H9 (cell line): ENCODE data around the gene MBNL1. TPM values are rescaled to one million over a fixed set of nuclear protein-coding genes. Genes with fewer than 3 reads are reported as not detected.

ENCODE experiments used
- DNase-seq: peaks from one replicate; pipeline ENCODE4 v3.0.0-alpha.2; 2017
- H2AFZ ChIP-seq: one replicate; pipeline ENCODE4 v1.6.1; 2013; ENCODE audit warnings: mild to moderate bottlenecking, low read length, control low read depth, moderate library complexity
- H2AK5ac ChIP-seq: 2 replicates; pipeline ENCODE4 v1.6.1; 2013; ENCODE audit warnings: low read length, control low read depth, mixed read lengths; ENCODE audit not compliant: insufficient read length
- H2BK120ac ChIP-seq: one replicate; pipeline ENCODE4 v1.6.1; 2013; ENCODE audit warnings: low read depth, mild to moderate bottlenecking, low read length, control low read depth, inconsistent platforms; ENCODE audit not compliant: poor library complexity, severe bottlenecking
- H2BK12ac ChIP-seq: 2 replicates; pipeline ENCODE4 v1.6.1; 2013; ENCODE audit warnings: low read length, control low read depth, mixed read lengths, low read depth; ENCODE audit not compliant: insufficient read length
- H2BK15ac ChIP-seq: 2 replicates; pipeline ENCODE4 v1.6.1; 2013; ENCODE audit warnings: low read depth, low read length, control low read depth
- H2BK20ac ChIP-seq: one replicate; pipeline ENCODE4 v1.6.1; 2013; ENCODE audit warnings: low read depth, mild to moderate bottlenecking, low read length, control low read depth, inconsistent platforms; ENCODE audit not compliant: poor library complexity, severe bottlenecking
- H2BK5ac ChIP-seq: 2 replicates; pipeline ENCODE4 v1.6.1; 2013; ENCODE audit warnings: low read length, control low read depth, mixed read lengths; ENCODE audit not compliant: insufficient read length
- H3K14ac ChIP-seq: 2 replicates; pipeline ENCODE4 v1.6.1; 2013; ENCODE audit warnings: low read length, control low read depth; ENCODE audit not compliant: insufficient read depth
- H3K18ac ChIP-seq: 2 replicates; pipeline ENCODE4 v1.6.1; 2013; ENCODE audit warnings: low read depth, mild to moderate bottlenecking, mixed read lengths, low read length, control low read depth; ENCODE audit not compliant: insufficient read length
- H3K23ac ChIP-seq: 2 replicates; pipeline ENCODE4 v1.6.1; 2013; ENCODE audit warnings: low read length, control low read depth, mixed read lengths, low read depth; ENCODE audit not compliant: insufficient read length
- H3K23me2 ChIP-seq: 2 replicates; pipeline ENCODE4 v1.6.1; 2013; ENCODE audit warnings: low read depth, mild to moderate bottlenecking, mixed read lengths, low read length, control low read depth; ENCODE audit not compliant: insufficient read length, poor library complexity, severe bottlenecking
- H3K27ac ChIP-seq: 2 replicates; pipeline ENCODE4 v1.5.1; 2013; ENCODE audit warnings: low read length, control low read depth, mixed read lengths, low read depth; ENCODE audit not compliant: insufficient read length
- H3K27me3 ChIP-seq: 2 replicates; pipeline ENCODE4 v1.6.1; 2013; ENCODE audit warnings: low read length, control low read depth, inconsistent platforms; ENCODE audit not compliant: insufficient read depth
- H3K4ac ChIP-seq: 2 replicates; pipeline ENCODE4 v1.6.1; 2013; ENCODE audit warnings: low read depth, mild to moderate bottlenecking, control low read depth, inconsistent platforms, low read length, moderate library complexity
- H3K4me1 ChIP-seq: 2 replicates; pipeline ENCODE4 v1.6.1; 2013; ENCODE audit warnings: low read length, control low read depth, inconsistent platforms; ENCODE audit not compliant: insufficient read depth
- H3K4me2 ChIP-seq: 2 replicates; pipeline ENCODE4 v1.6.1; 2013; ENCODE audit warnings: low read length, control low read depth, mixed read lengths; ENCODE audit not compliant: insufficient read length, insufficient read depth
- H3K56ac ChIP-seq: 2 replicates; pipeline ENCODE4 v1.6.1; 2013; ENCODE audit warnings: low read depth, mild to moderate bottlenecking, mixed read lengths, low read length, control low read depth; ENCODE audit not compliant: insufficient read length
- H3K79me1 ChIP-seq: 2 replicates; pipeline ENCODE4 v1.6.1; 2013; ENCODE audit warnings: low read depth, mild to moderate bottlenecking, moderate library complexity, low read length, control low read depth, inconsistent platforms; ENCODE audit not compliant: insufficient read depth, poor library complexity, severe bottlenecking
- H3K79me2 ChIP-seq: 2 replicates; pipeline ENCODE4 v1.6.1; 2013; ENCODE audit warnings: low read length, control low read depth, inconsistent platforms; ENCODE audit not compliant: insufficient read depth
- H3K9ac ChIP-seq: 2 replicates; pipeline ENCODE4 v1.6.1; 2013; ENCODE audit warnings: low read length, control low read depth, mixed read lengths; ENCODE audit not compliant: insufficient read length; ENCODE audit errors: extremely low read depth
- H3K9me3 ChIP-seq: one replicate; pipeline ENCODE4 v1.6.1; 2013; ENCODE audit warnings: low read depth, low read length, inconsistent platforms; ENCODE audit not compliant: control insufficient read depth
- H3T11ph ChIP-seq: one replicate; pipeline ENCODE4 v1.6.1; 2013; ENCODE audit warnings: mild to moderate bottlenecking, low read length, control low read depth, inconsistent platforms
- H4K20me1 ChIP-seq: one replicate; pipeline ENCODE4 v1.6.1; 2013; ENCODE audit not compliant: control insufficient read depth, insufficient read length, insufficient read depth
- H4K5ac ChIP-seq: 2 replicates; pipeline ENCODE4 v1.6.1; 2013; ENCODE audit warnings: low read depth, mild to moderate bottlenecking, mixed read lengths, low read length, control low read depth; ENCODE audit not compliant: insufficient read length
- H4K8ac ChIP-seq: replicated peaks from 2 replicates; pipeline ENCODE4 v1.6.1; 2013; ENCODE audit warnings: low read length, control low read depth, mixed read lengths, low read depth; ENCODE audit not compliant: insufficient read length
- H4K91ac ChIP-seq: 2 replicates; pipeline ENCODE4 v1.6.1; 2013; ENCODE audit warnings: low read depth, mild to moderate bottlenecking, moderate library complexity, mixed read lengths, low read length, control low read depth; ENCODE audit not compliant: insufficient read length
- H3K27ac Mint-ChIP-seq, 3 experiments: 2 replicates in 2 of 3; 3 replicates in 1 of 3; pipeline ENCODE4 v1.8.0; 2020 to 2021; ENCODE audit warnings: mixed read lengths in 3 of 3, mild to moderate bottlenecking in 1 of 3, moderate library complexity in 1 of 3
- H3K27me3 Mint-ChIP-seq: 2 replicates; pipeline ENCODE4 v1.8.0; 2021; ENCODE audit warnings: low read depth, mild to moderate bottlenecking, moderate library complexity, mixed read lengths
- H3K36me3 Mint-ChIP-seq, 3 experiments: 2 replicates in 2 of 3; 3 replicates in 1 of 3; pipeline ENCODE4 v1.8.0; 2020 to 2021; ENCODE audit warnings: low read depth in 3 of 3, mixed read lengths in 3 of 3; ENCODE audit not compliant: insufficient read depth in 1 of 3
- H3K4me1 Mint-ChIP-seq, 2 experiments: 2 replicates each; pipeline ENCODE4 v1.8.0; 2020; ENCODE audit warnings: mixed read lengths in 2 of 2
- H3K4me3 Mint-ChIP-seq, 2 experiments: 2 replicates in 1 of 2; 3 replicates in 1 of 2; pipeline ENCODE4 v1.8.0; 2020 to 2021; ENCODE audit warnings: mild to moderate bottlenecking in 2 of 2, mixed read lengths in 2 of 2, moderate library complexity in 1 of 2
- H3K9me3 Mint-ChIP-seq, 2 experiments: 2 replicates in 1 of 2; 3 replicates in 1 of 2; pipeline ENCODE4 v1.8.0; 2020; ENCODE audit warnings: mild to moderate bottlenecking in 2 of 2, mixed read lengths in 2 of 2, moderate library complexity in 1 of 2
- WGBS: extraction: QIAGEN DNeasy Blood & Tissue Kit; methylation state at CpG from one replicate; pipeline ENCODE4 v1.1.7; 2013; ENCODE audit warnings: missing lambda C conversion rate, low lambda C conversion rate, mixed read lengths; ENCODE audit not compliant: insufficient read length; ENCODE audit errors: extremely low coverage; 5-methylcytosine and 5-hydroxymethylcytosine counted together
- total RNA-seq: library from RNA; stranded (reverse); gene quantifications from 2 replicates; pipeline ENCODE4 v1.2.1, GENCODE V29; 2021
- TF ChIP-seq, protein P1 (sequence below): fragments of 200-600 bp; sonication (generic); conservative IDR thresholded peaks from 3 replicates; pipeline ENCODE4 v1.8.0; 2021; ENCODE audit warnings: antibody characterized with exemption, mild to moderate bottlenecking

Gene MBNL1
- total RNA-seq, 1 experiment from 2014 or later, result 14.9 TPM

DNA sequence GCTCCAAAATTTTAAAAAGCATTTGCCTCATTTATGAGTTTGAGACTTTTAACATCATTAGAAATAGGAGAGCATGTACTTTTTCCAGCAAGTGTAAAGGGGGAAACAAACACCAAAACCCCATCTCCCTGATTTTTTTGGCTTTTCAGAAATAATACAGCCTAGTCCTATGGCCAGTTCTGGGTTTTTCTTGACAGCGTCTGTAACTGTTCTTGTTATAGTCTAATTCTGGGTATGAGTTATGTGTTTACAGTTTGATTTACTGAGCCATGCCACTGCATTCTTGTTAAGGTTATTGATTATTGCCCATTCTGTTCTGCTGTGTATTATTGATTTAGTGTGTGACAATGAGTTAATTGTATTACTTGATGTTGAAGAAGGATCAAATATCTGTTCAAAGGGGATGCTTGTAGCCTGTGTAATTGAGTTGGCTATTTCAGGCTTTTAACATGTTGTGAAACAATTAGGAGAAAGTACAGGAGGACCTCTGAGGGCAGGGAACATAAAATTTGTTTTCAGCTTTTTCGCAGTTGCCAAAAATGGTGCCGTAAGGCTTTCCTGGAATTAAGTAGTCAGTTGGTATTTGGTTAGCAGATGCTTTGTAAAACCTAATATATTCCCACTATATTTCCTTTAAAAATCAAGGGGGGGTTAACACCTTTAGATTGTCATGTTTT is 46.1 kb downstream of the MBNL1 start:
- no peaks in the 10 kb centered on the region for H3K79me1 ChIP-seq
- H3K4me2 ChIP-seq, result no peak overlapping the region
- H3K27me3 Mint-ChIP-seq, result no peaks in the 10 kb centered on the region
- no peak overlapping the region for H4K8ac ChIP-seq
- H3T11ph ChIP-seq, result no peak overlapping the region
- no peaks in the 10 kb centered on the region for H3K27me3 ChIP-seq
- no peak overlapping the region for H3K4me3 Mint-ChIP-seq
- no peak overlapping the region for H2BK12ac ChIP-seq
- H3K27ac Mint-ChIP-seq, result 0 out of 7 replicates have a peak overlapping the region, but pooled peaks of 1 of the 3 experiments have one; percentile 22
- H3K14ac ChIP-seq, result no peak overlapping the region
- H4K91ac ChIP-seq, result no peak overlapping the region
- H3K23ac ChIP-seq, result no peak overlapping the region
- no peaks in the 10 kb centered on the region for H4K20me1 ChIP-seq
- H3K18ac ChIP-seq, result no peak overlapping the region
- no peaks in the 10 kb centered on the region; the same call in 1 of the 2 replicates for H3K79me2 ChIP-seq
- no peak overlapping the region for H3K9ac ChIP-seq
- no peak overlapping the region for H2BK15ac ChIP-seq
- TF ChIP-seq, protein P1, sequence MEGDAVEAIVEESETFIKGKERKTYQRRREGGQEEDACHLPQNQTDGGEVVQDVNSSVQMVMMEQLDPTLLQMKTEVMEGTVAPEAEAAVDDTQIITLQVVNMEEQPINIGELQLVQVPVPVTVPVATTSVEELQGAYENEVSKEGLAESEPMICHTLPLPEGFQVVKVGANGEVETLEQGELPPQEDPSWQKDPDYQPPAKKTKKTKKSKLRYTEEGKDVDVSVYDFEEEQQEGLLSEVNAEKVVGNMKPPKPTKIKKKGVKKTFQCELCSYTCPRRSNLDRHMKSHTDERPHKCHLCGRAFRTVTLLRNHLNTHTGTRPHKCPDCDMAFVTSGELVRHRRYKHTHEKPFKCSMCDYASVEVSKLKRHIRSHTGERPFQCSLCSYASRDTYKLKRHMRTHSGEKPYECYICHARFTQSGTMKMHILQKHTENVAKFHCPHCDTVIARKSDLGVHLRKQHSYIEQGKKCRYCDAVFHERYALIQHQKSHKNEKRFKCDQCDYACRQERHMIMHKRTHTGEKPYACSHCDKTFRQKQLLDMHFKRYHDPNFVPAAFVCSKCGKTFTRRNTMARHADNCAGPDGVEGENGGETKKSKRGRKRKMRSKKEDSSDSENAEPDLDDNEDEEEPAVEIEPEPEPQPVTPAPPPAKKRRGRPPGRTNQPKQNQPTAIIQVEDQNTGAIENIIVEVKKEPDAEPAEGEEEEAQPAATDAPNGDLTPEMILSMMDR, result no peak
- H3K4ac ChIP-seq, result no peak overlapping the region
- H2BK20ac ChIP-seq, result no peak overlapping the region
- no peaks in the 10 kb centered on the region for H3K9me3 ChIP-seq
- no peak for DNase-seq
- no peaks in the 10 kb centered on the region for H3K9me3 Mint-ChIP-seq
- peaks cover 0 to 2% (median 0%) of the 10 kb centered on the region in 3 experiments; a peak in 1 of 7 replicates for H3K36me3 Mint-ChIP-seq
- H3K23me2 ChIP-seq, result no peaks in the 10 kb centered on the region
- no peak overlapping the region for H2AK5ac ChIP-seq
- no CpG with 5 or more reads among the region's 3 CpGs for WGBS
- H3K4me1 ChIP-seq, result no peaks in the 10 kb centered on the region
- H4K5ac ChIP-seq, result no peak overlapping the region
- no peak overlapping the region for H2AFZ ChIP-seq
- H3K56ac ChIP-seq, result no peak overlapping the region
- no peak overlapping the region for H2BK120ac ChIP-seq
- H3K4me1 Mint-ChIP-seq, result peaks cover 12 to 15% of the 10 kb centered on the region in 2 experiments
- no peak overlapping the region for H3K27ac ChIP-seq
- no peak overlapping the region for H2BK5ac ChIP-seq
